ENCODE data around the gene RABL2A. TPM values are rescaled to one million over a fixed set of nuclear protein-coding genes. Genes with fewer than 3 reads are reported as not detected.
"Not testable (repeated sequence)": the region's sequence is repeated elsewhere in the genome, so short reads cannot be mapped to it uniquely, and the experiment has no call there.

Gene RABL2A
- total RNA-seq, 1 experiment from 2014 or later = 4.8 TPM

- not testable (repeated sequence) for H3K36me3 ChIP-seq (replicated peaks; ENCODE audit: control insufficient read depth, insufficient read depth, low read length); DNase-seq; H3K27me3 ChIP-seq (ENCODE audit: control insufficient read depth, insufficient read depth, low read length); H3K4me3 ChIP-seq (ENCODE audit: insufficient read depth, low read depth, low read length)
Measured at GRCh38 chr2:113650834-113651815, 24.1 kb downstream of the RABL2A start.

GRCh38 chr2:113652599-113652998, 25.5 kb downstream of the RABL2A start:
- not testable (repeated sequence) for H3K27me3 ChIP-seq (ENCODE audit: control insufficient read depth, insufficient read depth, low read length); DNase-seq; H3K36me3 ChIP-seq (replicated peaks; ENCODE audit: control insufficient read depth, insufficient read depth, low read length); H3K4me3 ChIP-seq (ENCODE audit: insufficient read depth, low read depth, low read length)

DNA sequence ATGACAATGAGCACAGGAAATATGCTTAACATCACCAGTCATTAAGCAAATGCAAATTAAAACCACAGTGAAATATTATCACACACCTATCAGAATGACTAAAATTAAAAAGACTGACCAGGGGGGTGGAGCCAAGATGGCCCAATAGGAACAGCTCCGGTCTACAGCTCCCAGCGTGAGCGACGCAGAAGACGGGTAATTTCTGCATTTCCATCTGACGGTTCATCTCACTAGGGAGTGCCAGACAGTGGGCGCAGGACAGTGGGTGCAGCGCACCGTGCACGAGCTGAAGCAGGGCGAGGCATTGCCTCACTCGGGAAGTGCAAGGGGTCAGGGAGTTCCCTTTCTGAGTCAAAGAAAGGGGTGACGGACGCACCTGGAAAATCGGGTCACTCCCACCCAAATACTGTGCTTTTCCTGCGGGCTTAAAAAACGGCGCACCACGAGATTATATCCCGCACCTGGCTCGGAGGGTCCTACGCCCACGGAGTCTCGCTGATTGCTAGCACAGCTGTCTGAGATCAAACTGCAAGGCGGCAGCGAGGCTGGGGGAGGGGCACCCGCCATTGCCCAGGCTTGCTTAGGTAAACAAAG, 29.1 kb downstream of the RABL2A start:
- not testable (repeated sequence) for H3K36me3 ChIP-seq (replicated peaks; ENCODE audit: control insufficient read depth, insufficient read depth, low read length); H3K27me3 ChIP-seq (ENCODE audit: control insufficient read depth, insufficient read depth, low read length); DNase-seq
- peak overlapping the region; percentile 20; the same call in 1 of the 2 replicates for H3K4me3 ChIP-seq (ENCODE audit: insufficient read depth, low read depth, low read length)

- not testable (repeated sequence) for H3K27me3 ChIP-seq (ENCODE audit: control insufficient read depth, insufficient read depth, low read length); H3K36me3 ChIP-seq (replicated peaks; ENCODE audit: control insufficient read depth, insufficient read depth, low read length); H3K4me3 ChIP-seq (ENCODE audit: insufficient read depth, low read depth, low read length); DNase-seq
Measured at GRCh38 chr2:113657735-113658134, 30.7 kb downstream of the RABL2A start.

DNA sequence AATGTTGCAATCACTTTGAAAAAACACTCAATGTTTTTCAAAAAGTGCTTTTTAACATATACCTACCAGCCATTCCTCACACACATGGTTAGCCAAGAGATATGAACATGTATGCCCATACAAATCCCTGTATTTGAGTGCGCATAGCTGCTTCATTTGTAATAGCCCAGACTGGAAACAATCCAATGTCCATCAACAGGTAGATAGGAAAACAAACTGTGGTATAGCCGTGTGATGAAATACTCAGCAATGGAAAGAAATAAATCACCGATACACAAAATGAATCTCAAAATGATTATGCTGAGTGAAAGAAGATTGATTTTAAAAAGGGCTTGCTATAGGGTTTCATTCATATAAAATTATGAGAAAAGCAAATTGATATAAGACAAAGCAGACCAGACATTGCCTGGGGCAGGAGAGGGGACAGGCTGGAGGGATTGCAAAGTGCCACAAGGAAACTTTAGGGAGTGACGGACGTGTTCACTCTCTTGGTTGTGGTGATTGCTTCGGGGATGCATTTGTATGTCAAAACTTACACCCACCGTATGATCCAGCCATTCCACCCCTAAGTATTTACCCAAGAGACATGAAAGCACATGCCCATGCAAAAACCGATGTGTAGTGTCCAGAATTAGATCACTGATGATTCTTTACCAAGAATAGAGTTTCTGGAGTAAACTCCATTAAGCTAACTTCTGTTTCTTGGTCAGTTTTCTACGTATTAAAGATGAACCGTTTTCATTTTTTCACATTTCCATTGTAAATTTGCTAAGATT, 36.4 kb downstream of the RABL2A start:
- H3K36me3 ChIP-seq (replicated peaks; ENCODE audit: control insufficient read depth, insufficient read depth, low read length); DNase-seq; H3K27me3 ChIP-seq (ENCODE audit: control insufficient read depth, insufficient read depth, low read length); H3K4me3 ChIP-seq (ENCODE audit: insufficient read depth, low read depth, low read length): not testable (repeated sequence)

- DNase-seq; H3K4me3 ChIP-seq (ENCODE audit: insufficient read depth, low read depth, low read length); H3K36me3 ChIP-seq (replicated peaks; ENCODE audit: control insufficient read depth, insufficient read depth, low read length); H3K27me3 ChIP-seq (ENCODE audit: control insufficient read depth, insufficient read depth, low read length): not testable (repeated sequence)
Measured at GRCh38 chr2:113664761-113665533, 37.9 kb downstream of the RABL2A start.

DNA sequence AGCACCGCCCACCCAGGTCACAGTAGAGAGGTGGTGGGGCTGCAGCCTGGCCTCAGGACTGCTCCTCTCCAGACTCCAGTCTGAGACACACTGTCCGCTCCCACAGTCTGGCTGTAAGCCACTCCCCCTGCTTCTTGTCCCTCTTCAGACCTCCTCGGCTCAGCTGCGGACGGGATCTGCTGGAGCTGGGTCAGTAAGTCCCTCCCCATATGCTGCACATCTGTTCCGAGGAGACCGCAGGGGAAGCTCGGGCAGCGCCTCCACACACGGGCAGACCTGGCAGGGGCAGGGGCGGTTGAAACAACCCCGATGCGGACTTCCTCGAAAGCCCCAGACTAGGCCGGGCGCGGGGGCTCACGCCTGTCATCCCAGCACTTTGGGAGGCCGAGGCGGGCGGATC, 41.9 kb downstream of the RABL2A start:
- not testable (repeated sequence) for H3K36me3 ChIP-seq (replicated peaks; ENCODE audit: control insufficient read depth, insufficient read depth, low read length); H3K27me3 ChIP-seq (ENCODE audit: control insufficient read depth, insufficient read depth, low read length); H3K4me3 ChIP-seq (ENCODE audit: insufficient read depth, low read depth, low read length); DNase-seq

DNA sequence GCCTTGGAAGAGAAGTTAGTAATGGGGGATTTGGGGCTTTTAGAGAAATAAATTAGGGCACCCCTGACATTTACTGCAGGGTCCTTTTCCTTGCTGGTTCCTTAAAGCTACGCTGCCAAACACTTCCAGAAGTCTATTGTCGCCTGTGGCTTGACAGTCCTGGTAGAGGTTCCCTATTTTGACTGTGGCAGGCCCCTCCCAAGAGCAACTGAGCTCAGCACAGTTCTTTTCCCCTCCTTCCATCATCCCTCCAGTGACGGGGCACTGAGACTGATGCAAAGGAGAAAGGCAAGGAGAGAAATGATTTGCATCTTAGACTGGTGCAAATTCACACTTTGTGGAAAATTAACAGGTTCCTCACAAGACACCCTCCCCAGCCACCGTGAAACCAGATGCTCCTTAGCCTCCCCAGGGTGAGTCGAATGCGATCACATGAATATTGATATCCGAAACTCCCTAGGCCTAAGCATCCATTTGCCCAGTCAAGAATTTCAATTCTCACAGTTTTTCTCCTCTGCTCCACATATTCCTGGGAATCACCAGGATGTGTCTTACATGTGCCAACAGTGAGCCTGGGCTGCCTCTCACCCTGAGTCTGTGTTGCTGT, 45.4 kb downstream of the RABL2A start:
- peak; percentile 48 for DNase-seq
- Histone ChIP-seq H3K4me3 (ENCODE audit: insufficient read depth, low read depth, low read length) (no peak overlapping the region), H3K36me3 (replicated peaks; ENCODE audit: control insufficient read depth, insufficient read depth, low read length) (no peaks in the 10 kb centered on the region), H3K27me3 (ENCODE audit: control insufficient read depth, insufficient read depth, low read length) (peaks cover 6% of the 10 kb centered on the region)

DNA sequence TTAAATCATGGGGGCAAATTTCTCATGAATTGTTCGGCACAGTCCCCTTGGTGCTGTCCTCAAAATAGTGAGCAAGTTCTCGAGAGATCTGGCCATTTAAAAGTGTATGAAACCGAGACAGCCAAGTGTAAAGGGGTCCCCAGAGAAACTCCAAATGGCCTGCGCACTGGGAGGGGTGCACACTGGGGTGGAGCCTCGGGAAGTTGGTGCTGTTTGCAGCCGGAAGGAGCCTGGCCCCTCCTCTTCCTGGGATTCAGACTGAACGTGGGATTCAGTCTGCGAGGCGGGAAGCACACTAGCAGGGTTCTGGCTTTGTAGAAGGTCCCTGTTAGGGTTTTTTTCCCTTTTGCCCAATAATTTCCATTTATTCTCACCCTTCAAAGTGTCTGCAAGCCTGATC, 48.8 kb downstream of the RABL2A start:
- no peaks in the 10 kb centered on the region for H3K36me3 ChIP-seq (replicated peaks; ENCODE audit: control insufficient read depth, insufficient read depth, low read length)
- H3K27me3 ChIP-seq (ENCODE audit: control insufficient read depth, insufficient read depth, low read length) = peaks cover 6% of the 10 kb centered on the region
- H3K4me3 ChIP-seq (ENCODE audit: insufficient read depth, low read depth, low read length) = no peak overlapping the region
- no peak for DNase-seq

- no peak overlapping the region for H3K4me3 ChIP-seq (ENCODE audit: insufficient read depth, low read depth, low read length)
- H3K27me3 ChIP-seq (ENCODE audit: control insufficient read depth, insufficient read depth, low read length) = peaks cover 6% of the 10 kb centered on the region
- no peaks in the 10 kb centered on the region for H3K36me3 ChIP-seq (replicated peaks; ENCODE audit: control insufficient read depth, insufficient read depth, low read length)
- DNase-seq = no peak
Measured at GRCh38 chr2:113676623-113677266, 49.7 kb downstream of the RABL2A start.

GRCh38 chr2:113677330-113677729, 50.3 kb downstream of the RABL2A start:
- Histone ChIP-seq H3K4me3 (ENCODE audit: insufficient read depth, low read depth, low read length) (no peak overlapping the region), H3K27me3 (ENCODE audit: control insufficient read depth, insufficient read depth, low read length) (peaks cover 6% of the 10 kb centered on the region), H3K36me3 (replicated peaks; ENCODE audit: control insufficient read depth, insufficient read depth, low read length) (no peaks in the 10 kb centered on the region)
- DNase-seq = no peak

DNA sequence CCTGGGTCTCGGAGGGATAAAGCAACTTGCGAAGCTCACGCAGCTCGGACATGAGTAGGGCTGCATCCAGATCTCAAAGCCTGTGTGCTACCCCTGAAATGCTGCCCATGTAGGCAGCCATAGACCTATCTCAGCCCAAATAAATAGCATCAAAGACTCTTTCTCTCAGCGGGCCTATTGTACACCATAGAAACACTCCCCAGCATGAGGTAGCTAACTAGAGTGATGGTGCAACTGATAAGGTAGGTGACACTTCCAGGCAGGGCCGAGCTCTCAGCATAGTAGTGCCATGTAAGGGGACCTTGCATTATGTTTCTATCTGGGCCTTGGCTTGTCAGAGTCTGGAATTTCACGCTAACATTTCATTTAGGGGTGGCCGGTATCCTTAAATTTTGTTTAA, 52.4 kb downstream of the RABL2A start:
- Histone ChIP-seq H3K4me3 (ENCODE audit: insufficient read depth, low read depth, low read length) (no peak overlapping the region), H3K27me3 (ENCODE audit: control insufficient read depth, insufficient read depth, low read length) (peaks cover 6% of the 10 kb centered on the region), H3K36me3 (replicated peaks; ENCODE audit: control insufficient read depth, insufficient read depth, low read length) (no peaks in the 10 kb centered on the region)
- DNase-seq = no peak

GRCh38 chr2:113685471-113685870, 58.4 kb downstream of the RABL2A start:
- no peak for DNase-seq
- no peaks in the 10 kb centered on the region for H3K36me3 ChIP-seq (replicated peaks; ENCODE audit: control insufficient read depth, insufficient read depth, low read length)
- no peaks in the 10 kb centered on the region for H3K27me3 ChIP-seq (ENCODE audit: control insufficient read depth, insufficient read depth, low read length)
- no peak overlapping the region for H3K4me3 ChIP-seq (ENCODE audit: insufficient read depth, low read depth, low read length)

All from H7 (cell line).